ENCODE results near the gene LYZ.
A peak's percentile ranks its signal among the peaks of the same experiment; 100 is the strongest.

The LYZ gene

GRCh38 chr12:69355363-69356028 is 7.3 kb downstream of the LYZ start:
- Mint-ChIP-seq H3K4me3 (no peak overlapping the region), H3K27me3 (ENCODE audit: low read depth, poor library complexity) (peaks cover 5% of the 10 kb centered on the region), H3K9me3 (no peaks in the 10 kb centered on the region), H3K27ac (no peak overlapping the region), H3K4me1 (peaks cover 30% of the 10 kb centered on the region), H3K36me3 (ENCODE audit: low read depth) (no peaks in the 10 kb centered on the region)
- DNase-seq, result no peak
- TF ChIP-seq CTCF (IDR thresholded peaks at IDR 0.05), result no peak

- Mint-ChIP-seq H3K27ac (peak within 1 kb of the TSS; percentile 98), H3K27me3 (ENCODE audit: low read depth, poor library complexity) (peaks cover under 1% of the 10 kb centered on the region), H3K36me3 (ENCODE audit: low read depth) (peaks cover 27% of the 10 kb centered on the region), H3K4me3 (peak within 1 kb of the TSS; percentile 92), H3K9me3 (no peaks in the 10 kb centered on the region), H3K4me1 (peaks cover 29% of the 10 kb centered on the region)
- no peak for TF ChIP-seq CTCF (IDR thresholded peaks at IDR 0.05)
- DNase-seq, result peak; percentile 79
These were observed 11.6 kb downstream of the LYZ start, which contains the start of gene YEATS4 for GRCh38 chr12:69359531-69360347. Gene YEATS4, plus strand, starts transcription at chr12:69359743. Its CDS starts 230 bp downstream, at chr12:69359973.

DNA sequence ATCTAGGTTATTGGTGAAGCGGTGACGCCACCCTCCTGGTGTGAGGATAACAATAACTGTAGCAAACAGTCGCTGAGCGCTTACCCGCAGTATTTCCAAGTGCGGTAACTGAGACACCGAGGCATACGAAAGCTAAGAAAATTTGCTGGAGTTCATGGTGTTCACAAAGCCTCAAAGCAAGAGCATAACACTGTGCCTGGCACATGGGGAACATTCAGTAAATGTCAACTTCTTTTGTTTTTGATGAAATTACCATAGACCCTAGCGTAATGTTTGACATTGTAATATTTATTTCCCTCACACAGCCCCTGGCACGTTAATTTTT is 12.1 kb downstream of the LYZ start:
- DNase-seq, result no peak
- H3K27me3 Mint-ChIP-seq (ENCODE audit: low read depth, poor library complexity), result no peaks in the 10 kb centered on the region
- H3K4me1 Mint-ChIP-seq, result peaks cover 25% of the 10 kb centered on the region
- TF ChIP-seq CTCF (IDR thresholded peaks at IDR 0.05), result no peak
- H3K9me3 Mint-ChIP-seq, result no peaks in the 10 kb centered on the region
- H3K27ac Mint-ChIP-seq, result peak overlapping the region; percentile 98
- H3K4me3 Mint-ChIP-seq, result peak overlapping the region; percentile 92
- peaks cover 27% of the 10 kb centered on the region for H3K36me3 Mint-ChIP-seq (ENCODE audit: low read depth)

GRCh38 chr12:69366796-69367195 is 18.6 kb downstream of the LYZ start:
- Mint-ChIP-seq H3K4me1 (no peaks in the 10 kb centered on the region), H3K27ac (no peak overlapping the region), H3K36me3 (ENCODE audit: low read depth) (peaks cover 66% of the 10 kb centered on the region), H3K27me3 (ENCODE audit: low read depth, poor library complexity) (no peaks in the 10 kb centered on the region), H3K9me3 (peaks cover 4% of the 10 kb centered on the region), H3K4me3 (no peak overlapping the region)
- no peak for DNase-seq
- no peak for TF ChIP-seq CTCF (IDR thresholded peaks at IDR 0.05)

- Mint-ChIP-seq H3K27me3 (ENCODE audit: low read depth, poor library complexity) (no peaks in the 10 kb centered on the region), H3K4me3 (no peak overlapping the region), H3K36me3 (ENCODE audit: low read depth) (peaks cover 68% of the 10 kb centered on the region), H3K9me3 (peaks cover 17% of the 10 kb centered on the region), H3K4me1 (no peaks in the 10 kb centered on the region), H3K27ac (no peak overlapping the region)
- no peak for DNase-seq
- no peak for TF ChIP-seq CTCF (IDR thresholded peaks at IDR 0.05)
These were observed 20.0 kb downstream of the LYZ start for GRCh38 chr12:69368171-69368570.
